HuH-7.5 (cell line): Measurements from ENCODE around the gene GPR31.
"Not testable (repeated sequence)": the region's sequence is repeated elsewhere in the genome, so short reads cannot be mapped to it uniquely, and the experiment has no call there.

Experiments
- DNase-seq: peaks from one replicate; pipeline ENCODE4 v3.0.0; 2011; ENCODE audit warnings: low spot score

GPR31 gene, protein sequence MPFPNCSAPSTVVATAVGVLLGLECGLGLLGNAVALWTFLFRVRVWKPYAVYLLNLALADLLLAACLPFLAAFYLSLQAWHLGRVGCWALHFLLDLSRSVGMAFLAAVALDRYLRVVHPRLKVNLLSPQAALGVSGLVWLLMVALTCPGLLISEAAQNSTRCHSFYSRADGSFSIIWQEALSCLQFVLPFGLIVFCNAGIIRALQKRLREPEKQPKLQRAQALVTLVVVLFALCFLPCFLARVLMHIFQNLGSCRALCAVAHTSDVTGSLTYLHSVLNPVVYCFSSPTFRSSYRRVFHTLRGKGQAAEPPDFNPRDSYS

DNA sequence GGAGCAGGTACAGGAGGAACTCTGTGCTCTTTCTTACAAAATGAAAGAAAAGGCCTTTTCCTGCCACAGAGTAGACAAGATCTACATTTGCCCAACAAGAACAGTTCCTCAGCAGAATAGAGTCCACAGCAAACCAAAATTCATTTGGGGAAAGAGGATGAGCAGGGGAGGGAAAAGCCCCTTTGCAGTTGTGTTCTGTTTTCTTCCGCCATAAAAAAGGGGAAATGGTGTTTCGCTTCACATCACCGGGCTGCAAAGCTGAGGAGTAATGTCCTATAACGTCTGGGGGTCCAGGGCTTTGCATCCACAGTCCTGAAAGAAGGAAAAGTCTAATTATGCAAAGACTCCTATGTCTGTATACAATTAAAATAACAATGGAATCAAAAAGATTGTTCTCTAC lies at the start of gene GPR31:
Gene GPR31, minus strand, starts transcription at position 118 of the 400 bp plus-strand sequence. CDS start 149 bp downstream, outside the sequence.
- no peak for DNase-seq

DNA sequence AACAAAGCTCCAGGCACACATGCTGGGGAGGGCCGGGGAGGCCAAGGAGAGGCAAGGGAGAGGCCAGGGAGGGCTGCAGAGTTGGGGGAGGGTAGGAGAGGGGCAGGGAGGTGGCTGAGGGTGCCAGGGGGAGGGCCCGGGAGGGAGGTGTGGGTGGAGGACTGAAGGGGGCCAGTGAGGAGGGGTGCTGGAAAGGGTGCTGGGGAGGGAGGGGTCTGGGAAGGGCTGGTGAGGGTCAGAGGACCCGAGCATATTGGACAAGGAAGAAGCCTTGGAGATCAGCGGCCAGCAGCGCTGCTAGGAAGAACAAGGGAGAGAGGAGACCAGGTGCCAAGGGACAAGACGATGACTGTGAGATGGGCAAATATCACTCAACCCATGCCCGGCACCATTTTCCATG lies 49.7 kb upstream of the GPR31 start:
- no peak for DNase-seq

DNA sequence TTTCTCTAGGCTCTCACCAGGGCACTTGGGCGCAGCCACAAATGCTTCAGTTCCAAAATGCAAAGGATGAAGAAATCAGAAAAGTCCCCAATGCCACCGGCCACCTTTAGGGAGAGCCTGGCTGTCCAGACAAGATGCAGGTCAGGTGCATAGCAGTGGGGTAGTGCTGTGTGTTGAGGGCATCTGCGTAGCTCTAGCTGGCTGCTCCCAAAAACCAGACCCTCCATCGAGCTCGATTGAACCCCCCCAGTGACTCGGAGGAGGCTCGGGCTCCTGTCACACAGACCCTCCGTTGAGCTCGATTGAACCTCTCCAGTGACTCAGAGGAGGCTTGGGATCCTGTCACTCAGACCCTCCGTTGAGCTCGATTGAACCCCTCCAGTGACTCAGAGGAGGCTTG lies 47.5 kb upstream of the GPR31 start:
- DNase-seq: not testable (repeated sequence)

DNA sequence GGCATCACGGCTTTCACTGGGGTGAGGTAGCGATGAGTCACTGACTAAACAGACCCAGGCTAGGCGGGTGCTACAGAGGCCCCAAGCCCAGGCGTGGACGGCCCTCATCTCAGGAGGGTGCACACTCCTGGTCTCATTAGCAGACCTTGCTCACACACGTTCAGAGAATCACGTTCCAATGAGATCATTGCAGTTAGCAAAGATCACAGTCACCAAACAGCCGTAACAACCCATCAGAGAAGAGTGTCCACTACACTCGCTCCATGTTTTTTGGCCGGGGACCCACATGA lies 46.2 kb upstream of the GPR31 start:
- DNase-seq: not testable (repeated sequence)

DNA sequence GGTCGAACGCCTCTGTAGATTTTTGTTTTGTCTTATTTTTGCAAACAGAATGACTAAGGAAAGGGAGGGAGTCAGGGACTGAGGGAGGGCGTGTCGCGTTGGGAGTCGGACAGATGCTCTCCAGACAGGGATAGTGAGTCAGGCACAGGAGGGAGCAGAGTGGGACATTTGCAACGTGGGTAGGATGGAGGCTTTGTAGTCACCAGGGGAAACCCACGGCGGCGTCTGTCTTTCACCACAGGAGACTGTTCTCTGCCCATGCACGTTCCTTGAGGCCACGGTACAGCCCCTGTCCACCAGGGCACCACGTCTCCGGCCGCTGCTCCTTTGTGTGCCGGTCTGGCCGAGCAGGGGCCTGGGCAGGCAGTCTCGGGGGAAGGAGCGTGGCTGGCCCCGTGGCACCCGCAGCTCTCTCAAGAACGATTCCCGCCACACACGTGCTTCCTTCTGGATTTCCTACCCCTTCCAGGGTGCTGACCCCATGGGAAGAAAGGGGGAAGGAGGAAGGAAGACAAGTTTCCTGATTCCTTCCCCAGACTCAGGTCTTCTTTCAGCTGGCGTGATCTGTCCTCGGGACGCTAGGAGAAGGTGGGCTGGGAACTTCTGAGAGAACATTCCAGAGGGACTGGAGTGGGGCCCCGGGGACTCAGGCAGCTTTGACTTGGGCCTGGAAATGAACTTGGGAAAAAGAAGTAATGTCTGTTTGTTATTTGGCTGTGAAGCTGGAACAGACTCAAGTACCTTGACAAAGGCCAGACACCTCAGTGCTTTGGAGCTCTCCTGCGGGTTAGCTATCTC lies 45.7 kb upstream of the GPR31 start:
- not testable (repeated sequence) for DNase-seq

DNA sequence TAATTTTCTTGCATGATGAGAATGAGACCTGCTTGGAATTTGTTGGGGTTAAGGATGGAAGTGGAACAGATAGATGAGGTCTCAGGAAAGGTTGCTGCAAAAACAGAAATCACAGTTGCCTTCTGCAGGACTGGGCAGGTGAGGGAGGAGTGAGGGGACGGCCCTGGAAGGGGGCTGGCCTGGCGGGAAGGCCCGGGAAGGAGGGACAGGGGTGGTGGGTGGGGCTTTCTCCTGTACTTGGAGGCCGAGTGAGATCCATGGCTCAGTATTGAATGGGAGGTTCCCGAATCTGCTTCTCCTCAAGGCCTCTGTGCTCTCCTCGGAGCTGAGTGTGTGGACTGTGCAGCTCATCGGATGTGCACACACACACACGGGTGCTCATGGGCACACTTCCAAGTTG lies 44.8 kb upstream of the GPR31 start:
- not testable (repeated sequence) for DNase-seq

DNA sequence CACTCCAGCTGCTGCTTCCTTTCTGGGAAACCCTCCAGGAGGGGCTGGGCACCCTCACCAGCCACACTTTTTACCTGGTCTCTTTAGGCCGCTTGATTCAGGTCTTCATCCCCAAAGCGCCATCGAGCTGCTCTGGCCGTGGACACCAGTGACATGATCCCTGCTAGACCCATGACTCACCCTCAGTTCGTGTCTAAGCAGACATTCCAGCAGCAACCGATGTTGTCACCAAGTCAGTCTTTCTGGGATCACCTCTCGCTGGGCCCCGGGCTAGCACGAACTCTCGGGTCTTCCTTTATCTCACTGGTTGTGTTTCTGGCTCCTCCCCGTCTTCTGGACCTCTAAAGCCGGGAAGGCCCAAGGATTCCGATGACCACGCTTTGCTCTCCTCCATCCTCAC lies 43.0 kb upstream of the GPR31 start:
- DNase-seq: no peak

DNA sequence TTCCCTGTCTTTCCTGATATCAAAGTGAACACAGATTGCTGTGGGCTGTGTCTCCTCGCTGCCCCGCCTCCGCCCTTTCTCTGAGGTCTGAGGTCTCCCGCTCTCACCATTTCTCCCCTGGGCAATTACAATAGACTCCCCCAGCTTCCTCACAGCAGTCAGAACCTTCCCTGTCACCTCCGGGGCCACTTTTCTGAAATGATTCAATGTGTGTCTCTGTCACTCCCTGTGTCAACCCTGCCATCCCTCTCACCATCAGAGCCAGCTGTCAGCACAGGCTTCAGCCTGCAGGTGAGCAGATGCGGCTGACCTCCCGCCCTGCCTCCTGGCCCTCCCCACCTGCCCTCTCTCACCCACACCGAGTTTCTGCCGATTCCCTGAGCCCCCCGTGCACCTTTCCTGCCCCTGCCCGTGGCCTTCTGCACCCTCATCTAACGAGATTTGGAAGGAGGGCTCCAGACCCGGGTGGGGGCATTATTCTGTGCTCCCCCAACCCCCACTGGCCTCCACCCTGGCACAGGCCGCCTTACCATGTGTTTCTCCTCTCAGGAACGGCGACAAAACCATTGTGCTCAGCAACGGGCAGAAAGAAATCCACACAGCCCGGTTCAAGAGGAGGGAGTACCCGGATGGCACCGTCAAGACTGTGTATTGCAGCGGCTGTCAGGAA lies 38.3 kb upstream of the GPR31 start:
- not testable (repeated sequence) for DNase-seq

DNA sequence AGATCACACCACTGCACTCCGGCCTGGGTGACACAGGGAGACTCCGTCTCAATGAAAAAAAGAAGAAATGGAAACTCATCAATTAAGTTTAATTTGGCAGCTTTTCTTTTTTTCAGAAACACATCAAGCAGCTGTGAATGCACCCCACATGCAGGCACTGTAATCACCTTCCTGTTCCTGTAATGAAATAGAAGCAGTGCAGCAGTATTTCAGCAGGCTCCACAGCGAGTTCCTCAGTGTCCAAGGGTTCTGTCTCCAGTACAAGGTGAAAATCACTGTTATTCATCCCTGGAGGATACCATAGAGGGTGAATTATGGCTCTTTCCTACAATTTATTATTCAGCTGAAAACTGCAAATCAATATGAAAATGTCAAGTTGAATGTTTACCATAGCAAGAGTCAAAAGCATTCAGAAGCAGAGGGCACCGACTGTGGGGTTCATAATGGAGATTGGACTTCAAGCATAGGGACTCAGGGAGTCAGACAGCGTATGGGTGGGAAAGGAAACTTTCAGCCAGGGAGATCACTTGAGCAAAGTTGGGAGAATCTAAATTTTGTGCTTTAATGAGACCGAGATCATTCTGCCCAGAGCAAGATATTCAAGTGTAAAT lies 35.8 kb upstream of the GPR31 start:
- DNase-seq: not testable (repeated sequence)

DNA sequence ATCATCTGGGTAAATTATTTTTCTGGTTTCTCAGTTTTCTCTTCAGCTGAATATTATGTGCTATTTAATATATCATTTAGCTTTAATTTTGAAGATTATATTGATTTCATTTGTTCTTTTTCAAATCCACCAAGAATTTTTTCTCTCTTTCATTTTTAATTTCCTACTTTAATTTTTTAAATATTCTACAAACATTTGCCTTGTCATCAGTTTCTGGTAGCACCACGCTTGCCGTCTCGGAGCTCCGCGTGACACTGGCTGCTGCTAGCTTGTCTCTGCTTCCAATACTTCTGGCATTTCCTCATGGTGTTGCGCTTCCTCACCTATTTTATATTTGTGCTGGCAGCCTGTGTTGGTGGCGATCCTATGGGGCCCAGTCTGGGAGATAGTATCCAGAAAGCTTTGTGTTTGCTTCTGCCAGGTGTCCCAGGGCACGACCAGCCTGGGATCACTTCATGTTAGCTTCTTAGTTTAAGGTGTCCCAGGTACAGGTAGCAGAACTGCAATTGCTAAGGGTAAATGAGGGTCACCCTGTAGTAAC lies 33.3 kb upstream of the GPR31 start:
- not testable (repeated sequence) for DNase-seq

DNA sequence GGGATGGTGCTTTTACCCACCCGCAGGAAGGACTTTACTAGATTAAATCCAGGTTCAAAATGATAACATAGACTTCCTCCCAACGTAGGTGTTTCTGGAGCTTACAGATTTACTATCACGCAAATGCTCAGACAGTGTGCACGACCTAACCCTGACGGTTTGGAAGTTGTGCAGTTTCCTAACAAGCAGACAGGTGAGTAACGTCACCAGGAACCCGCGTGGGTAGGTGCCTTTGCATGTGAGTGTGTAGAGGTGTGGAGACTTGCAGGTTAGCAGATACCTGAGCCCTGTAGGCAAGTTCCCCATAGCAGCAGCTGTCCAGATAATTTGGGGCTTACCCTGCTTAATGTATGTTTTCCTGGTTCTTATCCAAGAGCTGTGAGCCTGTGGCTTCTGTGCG lies 29.5 kb upstream of the GPR31 start:
- not testable (repeated sequence) for DNase-seq

DNA sequence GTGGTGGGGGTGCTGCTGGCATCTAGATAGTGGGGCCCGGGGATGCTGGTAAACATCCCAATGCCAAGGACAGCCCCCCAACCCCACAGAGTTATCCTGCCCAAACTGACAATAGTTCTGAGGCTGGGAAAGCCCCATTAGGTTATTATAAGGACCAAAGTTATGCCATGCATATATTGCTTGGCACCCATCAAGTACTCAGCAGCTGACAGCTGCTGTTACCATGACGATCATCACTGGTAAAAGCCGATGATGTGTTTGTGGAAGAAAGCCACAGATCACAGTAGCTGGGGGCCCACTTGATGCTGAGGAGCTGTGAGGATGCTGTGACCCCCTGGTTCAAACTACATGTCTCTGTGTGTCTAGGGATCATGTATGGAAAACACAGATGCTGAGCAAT lies 27.3 kb upstream of the GPR31 start:
- DNase-seq: not testable (repeated sequence)

DNA sequence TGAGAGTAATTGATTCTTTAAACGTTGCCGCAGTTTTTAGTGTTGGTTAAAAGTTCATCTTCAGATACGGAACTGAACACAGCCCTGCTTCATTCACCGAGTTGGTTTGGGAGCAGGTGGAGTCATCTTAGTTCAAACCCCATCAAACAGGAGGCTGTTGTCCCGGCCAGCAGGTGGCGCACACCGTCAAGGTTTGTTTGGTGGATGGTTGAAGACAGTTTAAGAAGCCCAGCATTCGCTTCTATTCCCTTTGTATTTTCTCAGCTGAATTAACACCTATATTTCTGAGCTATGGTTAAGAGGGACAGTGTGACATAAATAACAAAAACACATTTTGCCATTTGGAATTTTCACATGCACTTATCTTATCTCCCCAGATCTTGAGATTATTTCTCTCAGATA lies 25.1 kb upstream of the GPR31 start:
- not testable (repeated sequence) for DNase-seq

DNA sequence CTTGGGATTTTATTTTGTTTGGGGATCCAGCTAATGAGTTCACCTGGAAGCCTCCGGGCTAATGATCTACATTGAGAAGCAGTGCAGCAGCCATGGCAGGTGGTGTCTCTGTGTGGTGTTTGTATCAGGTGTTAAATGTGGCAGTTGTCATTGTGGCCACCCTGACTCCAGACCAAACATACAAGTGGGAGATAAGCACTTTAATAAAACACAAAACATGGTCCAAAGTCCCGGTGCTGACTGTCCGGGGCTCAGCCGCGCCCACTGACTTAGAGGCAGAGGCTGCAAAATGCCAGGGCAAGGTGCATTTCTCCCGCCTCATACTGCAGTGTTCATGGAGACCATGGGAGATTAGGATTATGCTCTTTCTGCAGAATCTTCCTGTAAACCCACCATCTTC lies 23.6 kb upstream of the GPR31 start:
- not testable (repeated sequence) for DNase-seq

DNA sequence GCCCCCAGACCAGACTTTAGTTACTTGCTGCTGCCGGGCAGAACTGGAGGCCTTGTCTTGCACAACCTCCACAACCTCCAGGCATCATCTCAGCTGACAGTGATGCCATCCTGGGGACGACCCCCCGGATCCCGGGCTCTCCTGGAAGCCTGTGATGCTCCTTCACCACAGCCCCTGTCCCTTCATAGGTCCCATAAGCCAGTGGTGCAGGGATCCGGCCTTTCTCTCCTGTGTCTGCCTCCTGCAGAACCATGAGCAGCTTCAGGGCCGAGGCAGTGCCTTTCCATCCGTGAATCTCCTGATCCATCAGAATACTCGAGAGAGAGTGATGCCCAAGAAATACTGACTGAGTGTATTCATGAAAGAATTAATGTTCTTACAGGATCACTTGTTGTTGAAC lies 22.3 kb upstream of the GPR31 start:
- DNase-seq: not testable (repeated sequence)

DNA sequence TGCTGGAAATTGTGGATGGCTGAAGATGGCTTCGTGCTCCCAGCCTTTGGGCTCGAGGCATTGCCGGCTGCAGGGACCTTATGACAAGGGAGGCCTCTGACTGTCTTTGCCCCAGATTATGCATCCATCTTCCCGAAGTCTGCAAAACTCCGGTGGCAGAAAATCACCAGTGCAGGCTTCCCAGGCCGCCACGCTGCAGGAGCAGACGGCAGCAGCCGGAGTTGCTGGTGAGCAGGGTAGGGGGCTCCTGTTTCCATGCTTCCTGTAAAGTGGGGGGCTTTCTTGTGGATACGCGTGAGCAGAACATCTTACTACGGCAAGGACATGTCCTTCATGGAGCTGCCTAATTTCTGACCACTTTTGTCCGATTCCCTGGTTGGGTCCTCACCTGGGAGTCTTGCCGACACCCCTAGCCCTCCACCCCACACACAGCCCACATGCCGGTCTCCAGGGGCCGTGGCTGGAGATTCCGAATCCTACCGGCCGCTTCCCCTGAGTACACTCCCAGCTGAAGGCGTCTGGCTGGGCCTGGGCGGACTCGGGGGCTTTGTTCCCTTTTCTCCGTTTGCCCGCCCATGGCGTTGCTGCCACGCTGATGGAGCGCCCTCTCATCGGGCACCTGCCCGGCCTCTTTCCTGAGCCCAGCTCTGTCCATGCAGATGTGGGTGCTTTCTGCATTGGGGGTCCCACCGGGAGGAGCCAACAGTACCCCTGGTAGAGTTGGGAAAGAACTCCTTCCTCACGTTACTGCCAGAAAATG lies 21.3 kb upstream of the GPR31 start:
- not testable (repeated sequence) for DNase-seq

DNA sequence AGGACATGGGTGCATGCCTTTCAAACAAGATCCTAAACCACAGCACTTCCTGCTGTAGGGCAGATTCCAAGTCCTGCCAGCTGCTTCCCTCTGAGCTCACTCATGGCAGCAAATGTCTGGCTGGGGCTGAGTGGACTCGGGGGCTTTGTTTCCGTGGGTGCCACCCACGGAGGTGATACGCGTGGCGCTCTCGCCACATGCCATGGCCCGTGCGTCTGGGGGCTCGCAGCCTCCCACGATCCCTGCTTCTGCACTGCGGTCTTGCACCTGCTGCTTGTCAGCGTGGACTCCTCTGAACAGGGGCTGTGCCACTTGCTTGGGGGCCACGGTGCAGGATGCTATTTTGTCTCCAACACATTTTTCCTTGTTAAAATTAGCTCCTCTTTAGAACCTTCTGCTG lies 19.5 kb upstream of the GPR31 start:
- not testable (repeated sequence) for DNase-seq

DNA sequence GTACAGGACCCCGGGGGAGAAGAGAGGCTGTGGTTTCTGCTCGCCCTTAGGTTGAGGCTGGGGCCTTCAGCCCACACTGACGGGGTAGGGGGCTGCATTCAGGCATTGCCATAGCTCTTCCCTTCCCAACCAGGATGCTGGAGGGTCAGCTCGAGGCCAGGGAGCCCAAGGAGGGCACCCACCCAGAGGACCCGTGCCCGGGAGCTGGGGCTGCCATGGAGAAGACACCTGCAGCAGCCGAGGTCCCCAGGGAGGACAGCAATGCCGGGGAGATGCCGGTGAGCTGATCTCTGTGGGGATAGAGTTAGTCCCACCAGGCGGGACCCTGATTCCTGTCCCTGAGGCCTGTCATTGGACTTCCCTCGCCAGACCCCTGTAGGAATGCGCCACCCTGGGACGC lies 14.2 kb upstream of the GPR31 start:
- DNase-seq: not testable (repeated sequence)

DNA sequence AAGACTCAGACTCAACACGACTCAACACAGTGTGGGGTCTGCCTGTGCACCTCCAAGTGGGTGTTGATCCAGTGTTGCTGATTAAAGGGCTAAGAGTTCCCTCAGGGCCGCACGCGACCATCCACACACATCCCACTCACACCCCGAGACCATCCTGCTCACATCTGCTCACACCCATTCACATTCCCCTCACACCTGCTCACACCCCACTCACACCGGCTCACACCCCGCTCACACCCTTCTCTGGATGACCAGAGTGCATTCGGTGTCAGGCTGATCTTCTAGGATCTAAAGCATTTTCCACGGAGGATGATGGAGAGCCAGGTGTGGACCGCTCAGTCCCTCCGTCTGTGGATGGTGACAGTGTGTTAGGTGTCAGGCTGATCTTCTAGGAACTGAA lies 13.5 kb upstream of the GPR31 start:
- DNase-seq: not testable (repeated sequence)

DNA sequence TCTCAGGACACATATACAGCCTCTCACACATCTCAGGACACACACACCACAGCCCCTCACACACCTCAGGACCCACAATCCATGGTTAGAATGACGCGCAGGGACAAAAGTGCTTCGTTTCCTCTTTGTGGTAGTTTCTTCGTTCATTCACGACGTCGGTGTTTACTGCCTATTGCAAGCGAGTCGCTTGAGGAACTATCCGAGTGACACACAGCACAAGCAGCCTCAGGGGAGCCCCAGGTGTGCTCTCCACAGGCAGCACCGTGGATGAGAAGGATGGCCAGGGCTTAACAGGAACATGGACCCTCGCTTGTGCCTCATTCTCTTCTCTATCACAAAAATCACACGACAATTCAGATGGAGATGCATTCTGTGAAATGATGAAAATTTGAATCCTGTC lies 12.1 kb upstream of the GPR31 start:
- DNase-seq: not testable (repeated sequence)

DNA sequence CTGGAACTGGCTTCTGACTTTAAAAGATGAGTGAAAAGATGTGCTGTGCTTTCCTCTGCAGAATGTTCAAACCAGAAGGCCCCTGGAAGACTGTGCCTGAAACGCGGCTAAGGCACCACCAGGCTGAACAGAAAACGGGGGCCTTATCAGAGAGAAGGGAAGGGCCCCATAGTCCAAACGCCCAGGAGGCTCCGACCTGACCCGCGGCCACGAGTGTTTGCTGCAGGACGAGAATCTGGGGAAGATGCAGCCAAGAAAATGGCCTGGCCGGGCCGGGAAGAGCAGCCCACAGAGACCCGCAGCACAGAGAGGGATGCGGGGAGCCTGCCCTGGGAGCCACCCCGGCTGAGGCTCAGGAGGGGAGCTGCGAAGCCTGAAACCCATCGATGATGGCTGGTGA lies 10.5 kb upstream of the GPR31 start:
- DNase-seq: not testable (repeated sequence)
